Peyer's patch (tissue), 4 donors: ENCODE measurements around the gene F12. TPM values are rescaled to one million over a fixed set of nuclear protein-coding genes. Genes with fewer than 3 reads are reported as not detected.

Experiments used
- DNase-seq, 3 donors: peaks; one replicate each; pipeline ENCODE4 v3.0.0-alpha.2; 2017 to 2019
- H3K27ac ChIP-seq, 4 donors: fragments of 200-600 bp; sonication (generic); one replicate each; pipeline ENCODE4 v1.5.1; 2016 to 2019
- H3K27me3 ChIP-seq, 2 donors: fragments of 200-600 bp; sonication (generic); one replicate each; pipeline ENCODE4 v1.5.1; 2019
- H3K36me3 ChIP-seq, 3 donors: fragments of 200-600 bp; sonication (generic); one replicate each; pipeline ENCODE4 v1.5.1; 2016 to 2019
- H3K4me1 ChIP-seq, 4 donors: fragments of 200-600 bp; sonication (generic); one replicate each; pipeline ENCODE4 v1.5.1; 2016 to 2019
- H3K4me3 ChIP-seq, 4 donors: fragments of 200-600 bp; sonication (generic); 1 replicate in 3 of 4; 2 replicates in 1 of 4; pipeline ENCODE4 v1.5.1; 2016 to 2019; ENCODE audit warnings: mild to moderate bottlenecking in 1 of 4
- H3K9me3 ChIP-seq, 4 donors: fragments of 200-600 bp; sonication (generic); one replicate each; pipeline ENCODE4 v1.5.1; 2016 to 2019; ENCODE audit warnings: mild to moderate bottlenecking in 1 of 4
- POLR2A ChIP-seq, 2 donors: fragments of 450-650 bp; IDR thresholded peaks; one replicate each; pipeline ENCODE4 v1.5.1; 2017; ENCODE audit warnings: antibody characterized with exemption in 2 of 2, mild to moderate bottlenecking in 2 of 2, moderate library complexity in 2 of 2
- total RNA-seq, 4 donors: library from RNA; depleted of rRNA; stranded (reverse); fragments of >200 nt; gene quantifications; one replicate each; pipeline ENCODE4 v1.1.0, GENCODE V29; 2016
- TF ChIP-seq, protein P1 (sequence below), 6 experiments: fragments of 450-650 bp in 4 of 6; fragments of 200-600 bp in 2 of 6; sonication (generic) in 1 of 6; IDR thresholded peaks; one replicate each; pipeline ENCODE4 v1.5.1; 2017 to 2019; ENCODE audit warnings: antibody characterized with exemption in 6 of 6, mild to moderate bottlenecking in 3 of 6, moderate library complexity in 1 of 6

Gene F12
- total RNA-seq, 4 donors from 2014 or later: 1.7 to 22.2 (median 7.8) TPM

GRCh38 chr5:177445052-177445916 lies 35.9 kb upstream of the F12 start:
- DNase-seq: peak in 1 of 3 donors; percentile 30
- peaks cover 0 to 23% (median 0%) of the 10 kb centered on the region in 3 donors for H3K36me3 ChIP-seq
- H3K27ac ChIP-seq: peak overlapping the region in 2 of 4 donors; percentile 62 to 83
- no peak overlapping the region for H3K4me3 ChIP-seq
- no peaks in the 10 kb centered on the region for H3K27me3 ChIP-seq
- peaks cover 4 to 23% (median 18%) of the 10 kb centered on the region in 4 donors for H3K4me1 ChIP-seq
- TF ChIP-seq, protein P1, sequence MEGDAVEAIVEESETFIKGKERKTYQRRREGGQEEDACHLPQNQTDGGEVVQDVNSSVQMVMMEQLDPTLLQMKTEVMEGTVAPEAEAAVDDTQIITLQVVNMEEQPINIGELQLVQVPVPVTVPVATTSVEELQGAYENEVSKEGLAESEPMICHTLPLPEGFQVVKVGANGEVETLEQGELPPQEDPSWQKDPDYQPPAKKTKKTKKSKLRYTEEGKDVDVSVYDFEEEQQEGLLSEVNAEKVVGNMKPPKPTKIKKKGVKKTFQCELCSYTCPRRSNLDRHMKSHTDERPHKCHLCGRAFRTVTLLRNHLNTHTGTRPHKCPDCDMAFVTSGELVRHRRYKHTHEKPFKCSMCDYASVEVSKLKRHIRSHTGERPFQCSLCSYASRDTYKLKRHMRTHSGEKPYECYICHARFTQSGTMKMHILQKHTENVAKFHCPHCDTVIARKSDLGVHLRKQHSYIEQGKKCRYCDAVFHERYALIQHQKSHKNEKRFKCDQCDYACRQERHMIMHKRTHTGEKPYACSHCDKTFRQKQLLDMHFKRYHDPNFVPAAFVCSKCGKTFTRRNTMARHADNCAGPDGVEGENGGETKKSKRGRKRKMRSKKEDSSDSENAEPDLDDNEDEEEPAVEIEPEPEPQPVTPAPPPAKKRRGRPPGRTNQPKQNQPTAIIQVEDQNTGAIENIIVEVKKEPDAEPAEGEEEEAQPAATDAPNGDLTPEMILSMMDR (IDR thresholded peaks at IDR 0.05): no peak
- no peak for TF ChIP-seq POLR2A (IDR thresholded peaks at IDR 0.05)
- H3K9me3 ChIP-seq: no peaks in the 10 kb centered on the region

- Histone ChIP-seq H3K9me3 (no peaks in the 10 kb centered on the region), H3K4me3 (no peak overlapping the region), H3K4me1 (peaks cover 4 to 23% (median 18%) of the 10 kb centered on the region in 4 donors), H3K27ac (peak overlapping the region in 1 of 4 donors; percentile 34), H3K36me3 (peaks cover 0 to 27% (median 0%) of the 10 kb centered on the region in 3 donors), H3K27me3 (no peaks in the 10 kb centered on the region)
- peak in 1 of 3 donors; percentile 52 for DNase-seq
- TF ChIP-seq, protein P1 (IDR thresholded peaks at IDR 0.05): no peak
- TF ChIP-seq POLR2A (IDR thresholded peaks at IDR 0.05): no peak
Measured at GRCh38 chr5:177444106-177445051, 35.0 kb upstream of the F12 start.

DNA sequence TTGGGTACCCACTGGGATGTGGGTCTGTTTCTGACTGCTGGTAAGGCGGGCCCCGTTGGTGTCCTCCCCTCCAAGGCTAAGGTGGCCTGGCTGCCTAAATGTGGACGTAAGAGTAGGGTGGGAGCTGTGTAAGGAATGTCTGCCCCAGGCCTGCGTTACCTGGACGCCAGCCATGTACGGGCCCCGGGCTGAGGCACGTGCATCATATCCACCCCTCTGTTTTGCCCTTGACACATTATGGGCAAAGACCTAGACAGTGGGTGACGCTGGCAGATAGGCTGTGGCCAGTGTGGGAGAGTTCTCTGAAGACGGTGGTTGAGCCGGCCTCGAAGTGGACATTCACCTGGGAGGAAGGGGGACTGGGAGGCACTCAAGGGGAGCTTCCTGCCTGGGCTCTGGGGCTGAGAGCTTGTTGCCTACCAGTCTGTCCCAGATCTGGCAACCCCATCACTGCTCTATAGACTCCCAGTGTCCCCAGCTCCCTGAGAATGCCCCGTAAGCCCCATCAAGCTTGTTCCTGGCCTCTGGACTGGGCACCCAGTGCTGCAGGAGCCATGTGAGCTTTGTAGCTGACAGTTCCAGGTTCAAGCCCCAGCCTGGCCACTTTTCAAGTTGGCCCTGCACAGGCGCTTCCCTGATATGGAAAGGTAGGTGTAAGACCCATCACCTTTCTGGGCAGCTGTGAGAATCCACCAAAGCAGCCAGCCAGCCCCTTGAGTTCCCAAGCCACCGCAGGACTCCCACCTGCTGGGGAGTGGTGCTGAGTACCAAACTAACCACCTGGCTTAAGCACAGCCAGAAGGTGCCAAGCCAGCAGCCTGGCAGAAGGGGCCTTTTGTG lies 34.0 kb upstream of the F12 start:
- peaks cover 4 to 23% (median 18%) of the 10 kb centered on the region in 4 donors for H3K4me1 ChIP-seq
- H3K4me3 ChIP-seq: no peak overlapping the region
- TF ChIP-seq, protein P1 (IDR thresholded peaks at IDR 0.05): no peak
- no peak for TF ChIP-seq POLR2A (IDR thresholded peaks at IDR 0.05)
- DNase-seq: peak in 1 of 3 donors; percentile 40
- no peaks in the 10 kb centered on the region for H3K9me3 ChIP-seq
- H3K36me3 ChIP-seq: peaks cover 0 to 31% (median 0%) of the 10 kb centered on the region in 3 donors
- no peaks in the 10 kb centered on the region for H3K27me3 ChIP-seq
- H3K27ac ChIP-seq: no peak overlapping the region

GRCh38 chr5:177442066-177442826 lies 32.9 kb upstream of the F12 start:
- Histone ChIP-seq H3K4me3 (no peak overlapping the region), H3K27me3 (no peaks in the 10 kb centered on the region), H3K27ac (no peak overlapping the region), H3K36me3 (peaks cover 0 to 41% (median 0%) of the 10 kb centered on the region in 3 donors), H3K9me3 (no peaks in the 10 kb centered on the region), H3K4me1 (peaks cover 3 to 16% (median 10%) of the 10 kb centered on the region in 4 donors)
- TF ChIP-seq POLR2A (IDR thresholded peaks at IDR 0.05): no peak
- TF ChIP-seq, protein P1 (IDR thresholded peaks at IDR 0.05): no peak
- DNase-seq: no peak
